Activated CD8-positive, alpha-beta memory T cell treated with anti-CD3 and anti-CD28 coated beads, Interleukin-2, amount 50 U/mL, for 1 hour (primary cell): ENCODE data around the gene BRD4.

Experiments
- DNase-seq: peaks from one replicate; pipeline ENCODE4 v3.0.0-alpha.2; 2020; ENCODE audit errors: extremely low read depth

The BRD4 gene

DNA sequence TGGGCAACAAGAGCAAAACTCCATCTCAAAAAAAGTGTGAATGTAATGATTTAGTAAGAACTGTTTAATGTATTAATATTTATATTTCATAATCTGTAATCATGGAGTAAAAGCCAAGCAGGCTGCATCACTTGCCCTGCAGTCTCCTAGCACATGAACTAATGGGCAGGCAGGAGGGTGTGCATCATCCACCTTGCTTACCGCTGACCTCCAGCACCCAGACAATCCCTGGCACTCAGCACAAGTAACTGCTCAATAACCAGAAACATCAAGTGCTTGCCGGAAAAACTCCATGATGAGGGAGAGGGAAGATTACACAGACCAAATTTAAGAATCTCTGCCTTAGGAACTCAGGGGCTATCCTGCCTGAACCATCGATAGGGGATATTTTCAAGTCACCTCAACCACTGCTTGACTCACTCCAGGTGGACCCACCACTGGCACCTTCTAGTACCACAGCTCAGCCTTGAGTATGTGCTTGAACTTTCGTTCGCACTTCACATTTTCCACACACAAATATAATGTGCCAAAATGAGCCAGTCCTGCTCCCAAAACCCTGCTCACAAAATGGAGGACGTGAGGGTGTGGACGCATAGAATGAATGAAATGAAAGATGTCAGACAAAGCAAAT, 18.6 kb downstream of the BRD4 start:
- no peak for DNase-seq

DNA sequence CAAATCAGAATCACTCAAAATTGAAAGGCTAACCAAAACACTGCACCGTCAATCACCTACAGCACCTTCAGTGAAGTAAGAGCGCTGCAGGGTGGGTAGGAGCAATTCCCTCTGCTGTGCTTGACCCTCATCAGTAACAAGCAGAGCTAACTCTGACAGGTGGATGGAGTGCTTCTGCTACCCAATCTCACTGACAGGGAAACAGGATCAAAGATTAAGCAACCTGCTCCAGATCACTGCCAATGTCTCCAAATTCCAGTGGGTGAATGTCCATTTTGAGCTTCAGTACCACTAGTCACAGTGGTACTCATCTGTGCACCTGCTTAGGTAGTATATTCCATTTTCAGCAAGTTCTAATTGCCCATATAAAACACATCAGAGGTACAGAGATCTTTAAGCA, 25.2 kb downstream of the BRD4 start:
- DNase-seq: no peak

DNA sequence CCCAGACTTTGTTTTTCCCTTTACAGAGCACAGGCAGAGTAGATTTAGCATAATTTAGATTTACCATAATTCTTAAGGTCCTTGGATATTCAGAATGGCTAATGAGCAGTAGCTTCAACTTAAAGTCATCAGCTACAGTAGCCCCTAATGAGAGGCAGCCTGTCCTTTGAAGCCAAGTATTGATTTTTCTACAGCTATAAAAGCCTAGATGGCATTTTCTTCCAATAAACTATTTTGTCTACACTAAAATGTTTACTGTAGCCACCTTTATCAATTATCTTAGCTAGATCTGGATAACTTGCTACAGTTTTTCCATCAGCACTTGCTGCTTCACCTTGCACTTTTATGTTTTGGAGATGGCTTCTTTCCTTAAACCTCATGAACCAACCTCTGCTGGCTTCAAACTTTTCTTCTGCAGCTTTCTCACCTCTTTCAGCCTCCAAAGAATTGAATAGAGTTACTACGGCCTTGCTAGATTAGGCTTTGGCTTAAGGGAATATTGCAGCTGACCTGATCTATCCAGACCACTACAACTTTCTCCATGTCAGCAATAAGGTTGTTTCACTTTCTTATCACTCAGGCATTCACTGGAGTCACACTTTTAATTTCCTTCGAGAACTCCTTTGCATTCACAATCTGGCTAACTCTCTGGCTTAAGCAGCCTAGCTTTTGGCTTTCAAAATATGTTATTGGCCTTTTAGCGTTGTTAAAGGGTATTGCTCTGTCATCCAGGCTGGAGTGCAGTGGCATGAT, 26.6 kb downstream of the BRD4 start:
- DNase-seq: no peak

DNA sequence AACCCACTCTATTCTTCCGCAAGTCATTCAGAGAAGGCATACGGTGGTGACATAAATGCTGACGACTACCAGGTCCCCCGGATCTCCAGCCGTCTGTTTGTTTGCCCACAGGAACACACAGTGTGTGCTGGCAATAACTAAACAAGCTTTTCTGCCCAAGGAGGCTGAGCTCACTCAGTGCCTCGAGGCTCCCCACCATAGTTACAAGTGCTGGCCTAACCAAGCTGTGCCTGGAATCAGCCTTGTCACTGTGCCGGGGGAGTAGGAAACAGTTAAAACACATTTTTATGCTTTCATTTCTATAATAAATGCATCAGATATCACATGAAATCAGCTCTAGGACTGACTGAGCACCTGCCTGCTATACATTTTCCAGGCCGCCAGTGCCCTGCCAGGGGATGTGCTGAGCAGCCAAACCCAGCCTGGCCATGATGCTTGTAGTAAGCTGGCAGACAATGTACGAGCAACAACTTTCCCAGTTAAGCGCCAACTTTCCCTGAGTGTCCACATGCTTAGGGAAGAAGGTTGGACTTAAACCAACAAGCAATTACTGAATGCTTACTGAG, 28.1 kb downstream of the BRD4 start:
- DNase-seq: no peak

DNA sequence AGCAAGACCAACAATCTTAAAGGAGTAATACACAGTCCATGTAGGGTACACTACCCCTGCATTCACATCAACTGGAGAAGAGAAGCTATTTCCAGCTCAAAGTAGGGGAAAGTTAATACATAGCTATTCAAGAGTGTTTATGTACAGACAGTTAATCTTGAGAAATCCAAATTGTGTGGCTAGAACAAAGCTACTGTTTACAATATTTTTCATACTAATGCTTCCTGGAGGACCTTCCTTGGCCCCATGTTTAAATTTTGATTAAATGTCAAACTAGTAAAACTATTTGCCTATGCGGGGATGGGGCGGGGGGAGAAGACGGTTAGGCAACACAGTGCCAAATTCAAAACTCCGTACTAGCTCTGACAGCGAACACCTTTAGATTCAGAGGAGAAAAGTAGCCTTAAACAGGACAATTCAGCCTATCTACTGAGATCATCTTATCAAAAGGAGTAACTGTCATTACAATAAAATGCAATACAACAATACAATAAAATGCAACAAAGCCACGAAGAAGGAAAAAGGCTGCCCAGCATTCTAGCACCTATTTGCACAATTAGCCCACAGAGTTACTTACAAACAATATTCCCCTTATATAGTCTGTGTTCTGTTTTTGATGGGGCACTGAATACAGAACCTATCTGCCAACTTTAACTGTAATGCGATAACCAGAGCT, 29.1 kb downstream of the BRD4 start:
- no peak for DNase-seq

DNA sequence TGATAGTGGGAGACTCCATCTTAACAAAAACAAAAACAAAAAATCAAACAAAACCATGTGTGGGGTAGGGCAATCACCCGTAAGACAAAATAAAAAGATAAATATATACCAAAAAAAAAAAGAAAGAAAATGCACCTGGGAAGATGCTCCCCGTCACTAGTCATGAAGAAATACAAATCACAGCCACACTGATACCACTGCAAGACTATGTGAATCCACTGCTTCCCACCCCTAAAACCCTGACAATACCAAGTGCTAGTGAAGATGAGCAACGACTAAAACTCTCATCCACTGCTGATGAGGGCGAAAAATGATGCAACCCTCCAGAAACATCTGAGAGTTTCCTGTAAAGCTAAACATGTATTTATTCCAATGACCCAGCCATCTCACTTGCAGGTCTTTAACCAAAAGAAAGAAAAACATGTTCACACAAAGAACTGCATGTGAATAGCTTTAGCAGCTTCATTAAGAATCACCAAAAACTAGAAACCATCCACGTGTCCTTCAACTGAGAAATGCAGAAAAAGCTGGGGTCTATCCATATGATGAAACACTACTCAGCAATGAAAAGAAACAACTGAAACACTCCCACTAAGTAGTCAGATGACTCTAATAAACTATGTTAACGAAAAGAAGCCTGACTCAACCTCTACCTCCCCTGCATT, 31.7 kb downstream of the BRD4 start:
- no peak for DNase-seq

DNA sequence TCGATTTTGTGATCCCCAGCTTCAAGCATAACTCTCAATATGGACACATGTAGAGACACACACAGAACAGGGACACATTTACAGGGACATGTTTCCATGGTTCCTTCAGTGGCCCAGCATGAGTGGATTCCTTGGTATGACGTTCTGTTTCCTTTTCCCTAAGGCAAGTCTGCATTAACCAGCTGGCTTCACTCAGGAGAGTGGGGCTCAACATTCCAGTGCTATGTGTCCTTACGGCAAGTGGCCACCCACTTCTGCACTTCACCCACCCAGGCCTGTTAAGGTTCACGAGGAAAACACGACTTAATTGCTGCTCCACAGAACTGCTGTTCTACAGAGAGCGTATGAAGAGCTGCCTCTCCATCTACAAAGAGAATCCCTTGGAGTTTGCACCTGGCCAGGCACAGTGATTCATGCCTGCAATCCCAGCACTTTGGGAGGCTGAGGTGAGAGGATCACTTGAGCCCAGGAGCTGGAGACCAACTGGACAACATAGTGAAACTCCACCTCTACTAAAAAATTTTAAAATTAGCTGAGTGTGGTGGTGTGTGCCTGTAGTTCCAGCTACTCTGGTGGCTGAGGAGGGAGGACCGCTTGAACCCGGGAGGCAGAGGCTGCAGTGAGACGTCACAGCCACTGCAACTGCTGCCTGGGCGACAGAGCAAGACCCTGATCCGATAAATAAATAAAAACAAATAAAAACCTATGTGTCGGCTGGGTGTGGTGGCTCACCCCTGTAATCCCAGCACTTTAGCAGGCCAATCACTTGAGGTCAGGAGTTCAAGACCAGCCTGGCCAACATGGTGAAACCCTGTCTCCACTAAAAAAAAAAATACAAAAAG, 32.5 kb downstream of the BRD4 start:
- DNase-seq: no peak

DNA sequence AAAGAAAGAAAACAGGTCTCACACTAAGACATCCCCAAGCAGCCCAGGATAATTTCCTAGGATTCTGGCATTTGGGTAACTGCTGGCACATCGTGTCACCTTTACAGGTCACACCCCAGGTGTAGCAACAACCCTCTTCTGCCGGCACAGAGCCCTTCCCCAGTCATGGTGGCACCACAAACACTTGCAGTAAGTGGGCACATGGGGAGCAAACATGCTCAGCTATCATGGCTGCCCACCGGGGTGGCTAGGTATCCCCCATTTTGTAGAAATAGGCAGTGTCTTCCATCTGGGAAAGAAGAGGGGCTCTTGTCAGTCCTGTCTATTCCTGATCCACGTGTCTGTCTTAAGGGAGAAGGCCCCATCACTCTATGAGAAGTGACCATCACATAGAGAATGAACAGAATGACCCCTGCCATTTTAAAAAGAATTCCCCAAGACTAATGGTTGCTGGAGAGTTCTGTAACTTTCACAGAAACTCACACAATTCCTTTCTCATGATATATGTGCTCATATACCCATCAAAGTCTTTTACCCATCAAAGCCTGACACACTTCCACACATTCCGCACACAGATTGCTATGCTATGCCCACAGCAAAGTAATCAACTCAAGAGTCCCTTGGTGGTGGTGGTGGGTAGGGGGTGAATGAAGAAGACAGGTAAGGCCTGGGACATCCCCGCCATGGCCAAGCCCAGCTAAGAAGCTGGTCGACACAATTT, 33.3 kb downstream of the BRD4 start:
- DNase-seq: no peak

DNA sequence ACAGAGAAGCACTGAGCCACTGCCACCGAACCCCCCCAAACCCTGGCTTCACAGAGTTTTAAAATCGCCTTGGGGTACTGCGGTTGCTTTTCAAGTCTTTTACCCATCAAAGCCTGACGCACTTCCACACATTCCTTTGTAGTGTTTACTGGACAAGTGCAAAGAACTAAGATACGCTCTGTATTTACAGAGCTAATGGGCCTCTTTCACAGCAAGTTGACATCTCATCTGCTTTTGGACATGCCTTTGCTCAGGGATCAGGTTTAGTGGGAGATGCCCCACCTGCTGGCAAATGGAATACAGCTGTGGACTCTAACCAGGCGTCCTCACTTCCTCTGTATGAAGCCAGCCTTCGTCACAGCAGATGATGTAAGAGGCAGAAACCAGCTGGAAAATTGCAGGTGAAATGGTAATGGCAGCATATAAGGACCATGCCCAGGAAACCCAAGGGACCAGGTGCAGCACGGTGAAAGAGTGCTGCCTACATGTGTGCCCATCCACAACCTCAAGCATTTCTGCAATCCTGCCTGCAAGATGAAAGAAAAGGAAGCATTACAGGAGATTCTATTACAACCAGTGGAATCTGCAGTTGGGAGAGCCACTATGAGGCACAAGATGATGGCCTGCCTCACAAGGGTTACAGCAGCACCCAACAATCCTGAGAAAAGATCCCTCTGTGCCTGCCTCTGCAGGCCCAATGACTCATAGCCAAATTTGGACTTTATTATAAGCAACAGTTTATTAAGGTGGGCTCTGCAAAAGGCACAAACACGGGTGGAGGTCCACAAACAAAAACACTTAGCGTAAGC, 34.7 kb downstream of the BRD4 start:
- DNase-seq: no peak

DNA sequence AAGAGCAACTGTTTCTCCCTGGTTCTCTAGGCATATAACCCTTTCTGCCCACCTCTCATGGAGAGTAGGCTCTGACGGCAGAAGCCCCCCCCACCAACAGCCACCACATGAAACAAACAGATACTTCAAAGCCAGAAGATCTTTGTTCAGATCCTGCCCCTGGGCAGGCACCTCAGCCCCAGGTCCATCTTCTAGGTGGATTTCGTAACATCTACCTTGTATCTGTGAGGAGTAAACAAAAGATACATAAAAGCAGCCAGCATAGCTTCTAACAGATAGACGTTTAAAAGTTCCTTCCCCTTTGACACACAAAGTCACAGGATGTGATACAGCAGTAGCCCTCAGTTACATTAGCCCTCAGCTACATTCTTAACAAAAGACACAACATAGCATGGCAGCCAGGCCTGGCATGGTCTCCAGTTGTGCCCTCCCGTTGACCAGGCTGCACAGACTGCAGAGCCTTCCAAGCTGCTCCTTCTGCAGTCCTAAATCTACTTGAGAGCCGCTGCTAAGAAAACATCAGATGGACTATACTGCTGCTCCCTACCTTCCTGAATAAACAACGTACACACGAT, 35.4 kb downstream of the BRD4 start:
- DNase-seq: no peak

DNA sequence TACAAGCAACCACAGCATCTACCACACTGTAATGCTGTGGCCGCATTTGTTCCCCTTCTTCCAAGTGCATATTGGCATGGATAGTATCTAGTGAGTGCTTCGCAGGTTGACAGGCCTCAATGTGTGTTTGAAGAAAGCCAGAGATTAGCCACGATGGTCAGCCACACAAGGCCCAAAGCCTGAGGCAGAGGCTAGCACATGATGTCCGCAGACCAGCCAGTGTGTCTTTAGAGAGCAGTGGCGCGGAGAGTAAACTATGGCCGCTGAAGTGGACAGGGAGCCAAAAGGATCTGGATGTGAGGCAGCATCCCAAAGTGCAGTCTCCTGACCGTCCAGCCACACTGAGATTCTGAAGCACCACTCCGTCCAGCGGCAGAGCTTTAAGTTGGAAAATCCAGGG, 36.0 kb downstream of the BRD4 start:
- DNase-seq: no peak

DNA sequence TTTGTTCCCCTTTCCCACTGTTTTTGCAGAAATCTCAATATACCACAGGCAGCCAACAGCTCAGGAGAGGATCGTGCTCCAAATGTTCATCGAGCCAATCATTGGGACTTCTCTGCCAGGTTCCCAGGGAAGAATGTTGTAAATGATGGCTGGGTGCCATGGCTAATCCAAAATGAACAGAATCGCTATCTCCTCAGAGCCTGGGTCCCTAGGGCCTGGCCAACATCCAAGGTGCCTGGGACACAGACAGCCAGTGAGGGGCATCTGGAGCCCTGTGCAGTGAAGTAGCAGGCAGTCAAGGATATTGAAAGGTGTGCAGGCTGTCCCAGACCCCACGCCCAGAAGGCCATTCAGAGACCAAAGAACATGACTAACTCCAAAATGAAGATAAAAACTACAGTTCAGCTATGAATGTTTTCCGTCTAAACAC, 37.8 kb downstream of the BRD4 start:
- DNase-seq: no peak

DNA sequence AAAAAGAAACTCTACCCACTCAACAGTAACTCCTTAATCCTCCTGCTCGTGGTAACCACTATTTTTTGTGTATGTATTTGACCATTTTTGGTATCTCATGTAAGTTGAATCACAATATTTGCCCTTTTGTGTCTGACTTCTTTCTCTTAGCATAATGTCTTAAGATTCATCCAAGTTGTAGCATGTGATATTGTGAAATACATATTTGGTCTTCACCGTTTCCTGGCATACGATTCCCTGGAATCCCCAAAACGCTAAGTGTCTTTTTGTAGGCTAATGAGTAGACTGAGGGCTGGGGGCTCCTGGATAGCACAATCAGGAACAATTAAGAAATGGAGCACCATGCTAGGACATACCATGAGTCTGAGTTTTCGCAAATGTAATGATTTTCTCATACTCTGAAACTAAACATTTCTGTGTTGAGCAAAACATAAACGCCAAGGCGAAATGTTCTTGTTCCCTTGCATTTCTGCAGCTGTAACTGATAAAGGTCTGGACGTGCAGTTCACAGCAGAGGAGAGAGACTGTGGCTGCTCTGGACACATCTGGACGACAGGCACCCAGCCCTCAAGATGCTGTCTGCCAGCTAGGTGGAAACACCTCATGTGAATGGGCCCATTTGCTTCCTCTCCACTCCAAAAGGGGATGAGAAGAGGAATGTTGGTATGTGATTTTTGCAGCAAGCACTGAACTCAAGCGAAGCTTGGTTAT, 38.4 kb downstream of the BRD4 start:
- DNase-seq: no peak

DNA sequence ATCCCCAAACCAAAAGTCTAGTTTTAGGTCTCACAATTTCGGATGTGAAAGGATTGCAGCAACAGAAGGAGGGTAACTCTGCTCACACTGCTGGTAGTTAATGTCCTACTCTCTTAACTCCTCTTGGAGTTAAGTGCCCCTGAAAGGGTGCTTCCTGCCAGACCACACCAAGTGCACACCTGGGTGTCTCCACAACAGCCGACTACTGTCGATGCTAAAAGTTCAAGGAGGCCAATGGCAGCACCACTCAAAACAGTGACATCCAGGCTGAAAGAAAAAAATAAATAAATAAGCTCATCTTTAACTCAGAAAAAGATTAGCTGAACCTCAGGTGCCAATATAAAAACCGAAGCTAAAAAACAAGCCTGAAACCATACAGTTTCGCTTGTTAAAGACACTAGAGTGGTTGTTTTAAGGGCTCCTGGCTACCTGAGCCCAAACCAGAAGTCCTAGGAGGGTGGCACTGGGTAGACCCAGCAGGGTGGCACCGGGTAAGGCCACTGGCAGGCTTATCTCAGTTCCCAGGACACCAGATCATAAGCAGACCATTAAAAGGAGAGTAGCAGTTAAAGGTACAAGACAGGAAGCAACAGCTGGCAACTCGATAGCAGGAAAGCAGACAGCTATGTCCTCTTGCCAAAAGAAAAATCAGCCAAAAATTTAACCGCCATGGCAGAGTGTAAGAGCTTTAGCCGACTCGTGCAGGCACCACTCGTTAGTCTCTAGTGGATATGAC, 39.3 kb downstream of the BRD4 start:
- DNase-seq: no peak

DNA sequence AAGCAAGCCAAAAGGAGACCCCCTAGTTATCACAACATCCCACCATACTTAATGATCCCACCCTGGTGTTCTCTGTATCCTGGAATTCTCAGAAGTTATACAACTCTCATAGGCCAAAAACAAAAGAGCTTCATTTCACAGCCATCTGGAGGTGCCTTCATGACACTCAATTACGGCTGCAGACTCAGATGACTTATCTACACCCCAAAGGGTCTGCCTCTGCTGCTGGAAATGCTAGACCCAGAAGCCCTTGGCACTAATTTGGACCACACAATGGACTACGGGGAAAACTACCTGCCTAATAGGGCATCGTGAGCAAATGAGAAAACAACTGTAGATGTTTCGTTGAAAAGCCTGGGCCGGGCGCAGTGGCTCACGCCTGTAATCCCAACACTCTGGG, 40.2 kb downstream of the BRD4 start:
- no peak for DNase-seq

DNA sequence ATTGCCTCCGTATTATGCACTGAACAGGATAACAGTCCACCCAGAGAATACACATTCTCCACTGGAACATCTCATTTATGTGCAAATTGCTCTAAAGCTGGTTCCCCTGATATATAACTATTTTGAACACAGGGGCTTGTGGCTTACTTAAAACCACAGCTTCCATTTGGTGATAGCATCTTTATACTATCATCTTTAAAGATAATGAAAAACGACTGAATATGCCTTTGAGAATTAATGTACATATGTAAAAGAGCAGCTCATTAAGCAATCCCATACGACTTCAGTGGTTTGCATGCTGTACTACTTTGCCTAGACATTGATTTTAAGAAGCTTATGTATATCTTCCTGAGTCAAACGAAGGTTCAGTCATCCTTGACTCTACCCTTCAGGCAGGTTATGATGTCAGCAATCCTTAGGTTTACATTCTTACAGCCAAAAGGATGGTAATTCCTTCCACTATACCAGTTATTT, 40.8 kb downstream of the BRD4 start:
- DNase-seq: no peak

DNA sequence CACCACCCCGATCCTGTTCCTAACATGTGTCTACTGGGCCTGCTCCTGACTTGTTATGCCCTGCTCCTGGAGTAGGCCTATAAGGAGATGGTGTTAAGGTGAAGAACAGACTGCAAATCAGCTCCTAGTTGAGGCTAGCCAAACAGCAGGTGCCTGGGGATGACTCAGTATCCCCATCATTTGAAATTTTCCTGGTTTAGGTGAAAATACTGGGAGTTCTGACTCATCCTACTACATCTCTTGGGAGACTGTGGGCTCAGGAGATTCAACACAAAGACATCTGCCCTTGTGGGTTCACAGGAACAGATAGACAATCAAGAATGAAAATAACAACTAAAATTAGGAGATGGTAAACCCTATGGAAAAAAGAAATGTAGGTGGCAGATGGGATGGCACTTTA, 41.2 kb downstream of the BRD4 start:
- DNase-seq: no peak

DNA sequence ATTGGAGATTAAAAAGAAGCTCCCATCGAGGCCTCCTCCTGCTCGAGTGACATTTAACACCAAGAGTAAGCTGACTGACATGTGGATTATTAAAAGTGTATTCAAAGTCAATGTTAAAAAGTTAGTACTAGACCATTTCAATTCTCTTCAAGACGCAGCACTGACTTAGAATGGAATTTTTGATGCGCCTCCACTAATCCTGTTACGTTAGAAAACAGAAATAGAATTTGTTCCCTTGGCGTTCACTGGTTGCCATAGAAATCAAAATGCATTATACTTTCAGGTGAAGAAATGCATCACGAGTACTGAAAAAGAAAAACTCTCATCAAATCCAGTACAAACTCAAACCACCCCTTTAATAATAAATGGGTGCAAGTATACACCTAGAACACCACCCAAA, 42.2 kb downstream of the BRD4 start:
- DNase-seq: no peak
